Measurements from ENCODE around the gene AMH. TPM values are rescaled to one million over a fixed set of nuclear protein-coding genes. Genes with fewer than 3 reads are reported as not detected.

The AMH gene
- polyA plus RNA-seq, 1 experiment, result not detected

GRCh38 chr19:2255112-2255845 is 6.2 kb downstream of the AMH start:
- H3K9me3 ChIP-seq (ENCODE audit: control insufficient read depth, insufficient read depth, low read length), result no peaks in the 10 kb centered on the region; the same call in 1 of the 2 replicates
- no peak for TF ChIP-seq CTCF (IDR thresholded peaks at IDR 0.05; ENCODE audit: low read depth, low read length)
- ChIA-PET POLR2A (interaction anchor here (1.0 kb wide), 1 partner anchor 14 kb away, joined by 3 read pairs; no protein-coding TSS in a partner anchor), CTCF (interaction anchor here (2.1 kb wide), 1 partner anchor 99 kb away, joined by 8 read pairs; no protein-coding TSS in a partner anchor)
- no peak overlapping the region for H3K27ac ChIP-seq (ENCODE audit: low read depth, low read length)
- no peak overlapping the region for H3K4me3 ChIP-seq (ENCODE audit: low read depth, low read length)
- no peak for DNase-seq (ENCODE audit: low read depth, low spot score)
- peaks cover 29% of the 10 kb centered on the region for H3K27me3 ChIP-seq (ENCODE audit: control insufficient read depth, insufficient read depth, low read length)

- CTCF ChIA-PET, result no interaction called here
- DNase-seq (ENCODE audit: low read depth, low spot score), result no peak
- peaks cover 26% of the 10 kb centered on the region for H3K27me3 ChIP-seq (ENCODE audit: control insufficient read depth, insufficient read depth, low read length)
- POLR2A ChIA-PET, result no interaction called here
- H3K9me3 ChIP-seq (ENCODE audit: control insufficient read depth, insufficient read depth, low read length), result no peaks in the 10 kb centered on the region; the same call in 1 of the 2 replicates
- no peak for TF ChIP-seq CTCF (IDR thresholded peaks at IDR 0.05; ENCODE audit: low read depth, low read length)
- H3K27ac ChIP-seq (ENCODE audit: low read depth, low read length), result no peak within 1 kb of the TSS
- H3K4me3 ChIP-seq (ENCODE audit: low read depth, low read length), result no peak within 1 kb of the TSS
Observed at GRCh38 chr19:2255982-2256685, 7.0 kb downstream of the AMH start, which contains the start of gene JSRP1. JSRP1 (minus strand) TSS chr19:2256417; CDS start chr19:2255314, 1,103 bp downstream.

- DNase-seq (ENCODE audit: low read depth, low spot score), result no peak
- Histone ChIP-seq H3K4me3 (ENCODE audit: low read depth, low read length) (no peak overlapping the region), H3K27ac (ENCODE audit: low read depth, low read length) (no peak overlapping the region), H3K9me3 (ENCODE audit: control insufficient read depth, insufficient read depth, low read length) (no peaks in the 10 kb centered on the region; the same call in 1 of the 2 replicates), H3K27me3 (ENCODE audit: control insufficient read depth, insufficient read depth, low read length) (peaks cover under 1% of the 10 kb centered on the region)
- no peak for TF ChIP-seq CTCF (IDR thresholded peaks at IDR 0.05; ENCODE audit: low read depth, low read length)
- POLR2A ChIA-PET, result interaction anchor here (0.5 to 2.0 kb wide), 4 partner anchors 12 to 217 kb away, joined by 3 to 5 read pairs (median 4); partner anchors contain the start of gene GADD45B
- CTCF ChIA-PET, result interaction anchor here (0.6 to 2.1 kb wide), 9 partner anchors 10 to 104 kb away, joined by 3 to 11 read pairs (median 4); partner anchors contain the start of genes AMH and PLEKHJ1
Observed at GRCh38 chr19:2259336-2259735, 10.2 kb downstream of the AMH start.

GRCh38 chr19:2260341-2260805 is 11.2 kb downstream of the AMH start:
- ChIA-PET POLR2A (interaction anchor here (0.7 to 2.0 kb wide), 3 partner anchors 11 to 70 kb away, joined by 4 to 5 read pairs (median 5); no protein-coding TSS in a partner anchor), CTCF (interaction anchor here (0.7 to 1.7 kb wide), 4 partner anchors 11 to 104 kb away, joined by 3 to 7 read pairs (median 4); partner anchors contain the start of gene AMH)
- Histone ChIP-seq H3K27me3 (ENCODE audit: control insufficient read depth, insufficient read depth, low read length) (no peaks in the 10 kb centered on the region), H3K27ac (ENCODE audit: low read depth, low read length) (no peak overlapping the region), H3K9me3 (ENCODE audit: control insufficient read depth, insufficient read depth, low read length) (no peaks in the 10 kb centered on the region; the same call in 1 of the 2 replicates), H3K4me3 (ENCODE audit: low read depth, low read length) (no peak overlapping the region)
- no peak for TF ChIP-seq CTCF (IDR thresholded peaks at IDR 0.05; ENCODE audit: low read depth, low read length)
- DNase-seq (ENCODE audit: low read depth, low spot score), result no peak

All from AG04450 (cell line).